HG03442 (cell line): ENCODE measurements around the gene EDDM13.
"Not testable (repeated sequence)": the region's sequence is repeated elsewhere in the genome, so short reads cannot be mapped to it uniquely, and the experiment has no call there.

Experiments used
- ATAC-seq: cut with Tn5 transposase; IDR thresholded peaks from one replicate; pipeline ENCODE4 v1.9.1; 2021; ENCODE audit warnings: mild to moderate bottlenecking, moderate library complexity; ENCODE audit not compliant: unreplicated experiment

EDDM13 gene

GRCh38 chr19:56319991-56320390, 47.4 kb downstream of the EDDM13 start:
- ATAC-seq, result no peak

GRCh38 chr19:56321254-56321988, 48.9 kb downstream of the EDDM13 start:
- no peak for ATAC-seq

- ATAC-seq, result no peak
Observed at GRCh38 chr19:56321989-56322440, 49.5 kb downstream of the EDDM13 start.

- ATAC-seq, result no peak
Observed at GRCh38 chr19:56324436-56324835, 51.9 kb downstream of the EDDM13 start.

- ATAC-seq, result no peak
Observed at GRCh38 chr19:56332695-56333094, 60.1 kb downstream of the EDDM13 start.

GRCh38 chr19:56333506-56333905, 61.0 kb downstream of the EDDM13 start:
- no peak for ATAC-seq

- ATAC-seq, result not testable (repeated sequence)
Observed at GRCh38 chr19:56335371-56335770, 62.8 kb downstream of the EDDM13 start.

- ATAC-seq, result not testable (repeated sequence)
Observed at GRCh38 chr19:56337077-56337476, 64.5 kb downstream of the EDDM13 start.

- ATAC-seq, result not testable (repeated sequence)
Observed at GRCh38 chr19:56339031-56339430, 66.5 kb downstream of the EDDM13 start.

GRCh38 chr19:56341948-56342347, 69.4 kb downstream of the EDDM13 start:
- no peak for ATAC-seq

GRCh38 chr19:56347163-56347778, 74.7 kb downstream of the EDDM13 start:
- ATAC-seq, result no peak

- no peak for ATAC-seq
Observed at GRCh38 chr19:56348289-56348877, 75.8 kb downstream of the EDDM13 start.

- no peak for ATAC-seq
Observed at GRCh38 chr19:56350416-56351045, 78.0 kb downstream of the EDDM13 start.

- no peak for ATAC-seq
Observed at GRCh38 chr19:56351208-56351607, 78.7 kb downstream of the EDDM13 start.

- ATAC-seq, result no peak
Observed at GRCh38 chr19:56355517-56355916, 83.0 kb downstream of the EDDM13 start.

GRCh38 chr19:56356944-56357343, 84.4 kb downstream of the EDDM13 start:
- no peak for ATAC-seq
